ENCODE measurements around the gene ZNF772. TPM values are rescaled to one million over a fixed set of nuclear protein-coding genes. Genes with fewer than 3 reads are reported as not detected.

ZNF772 gene
- total RNA-seq, 1 experiment from 2014 or later: 11.4 TPM

DNA sequence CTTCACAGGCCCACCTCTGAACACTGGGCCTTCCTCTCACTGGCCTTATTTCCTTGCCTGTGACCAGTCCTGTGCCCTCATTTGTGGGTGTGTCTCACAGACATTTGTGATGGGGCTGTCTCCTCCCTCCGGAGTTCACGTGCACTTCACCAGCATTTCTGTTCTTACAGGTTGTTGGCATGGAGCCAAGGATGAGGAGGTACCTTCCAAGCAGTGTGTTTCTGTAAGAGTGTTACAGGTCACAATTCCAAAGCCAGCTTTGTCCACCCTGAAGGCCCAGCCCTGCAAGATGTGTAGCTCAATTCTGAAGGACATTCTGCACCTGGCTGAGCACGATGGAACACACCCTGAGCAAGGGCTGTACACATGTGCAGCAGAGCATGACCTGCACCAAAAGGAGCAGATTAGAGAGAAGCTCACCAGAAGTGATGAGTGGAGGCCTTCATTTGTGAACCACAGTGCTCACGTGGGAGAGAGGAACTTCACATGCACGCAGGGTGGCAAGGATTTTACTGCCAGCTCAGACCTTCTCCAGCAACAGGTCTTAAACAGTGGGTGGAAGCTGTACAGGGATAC is 34.2 kb downstream of the ZNF772 start:
- no peak overlapping the region for H3K4me3 Mint-ChIP-seq (ENCODE audit: low read depth, unreplicated experiment)
- DNase-seq: no peak
- H3K9me3 Mint-ChIP-seq (ENCODE audit: low read depth, unreplicated experiment): peaks cover 26% of the 10 kb centered on the region
- BruUV-seq (replicated peaks): no TSS peak
- no peak overlapping the region for H3K27ac Mint-ChIP-seq (ENCODE audit: unreplicated experiment)
- H3K4me1 Mint-ChIP-seq (ENCODE audit: low read depth, unreplicated experiment): no peaks in the 10 kb centered on the region
- intact Hi-C loops (cut with micrococcal nuclease; ENCODE audit: unreplicated experiment): no loop called here
- CTCF ChIA-PET: interaction anchor here (0.6 kb wide), 1 partner anchor 254 kb away, joined by 3 read pairs; no protein-coding TSS in a partner anchor
- TF ChIP-seq, protein P1, sequence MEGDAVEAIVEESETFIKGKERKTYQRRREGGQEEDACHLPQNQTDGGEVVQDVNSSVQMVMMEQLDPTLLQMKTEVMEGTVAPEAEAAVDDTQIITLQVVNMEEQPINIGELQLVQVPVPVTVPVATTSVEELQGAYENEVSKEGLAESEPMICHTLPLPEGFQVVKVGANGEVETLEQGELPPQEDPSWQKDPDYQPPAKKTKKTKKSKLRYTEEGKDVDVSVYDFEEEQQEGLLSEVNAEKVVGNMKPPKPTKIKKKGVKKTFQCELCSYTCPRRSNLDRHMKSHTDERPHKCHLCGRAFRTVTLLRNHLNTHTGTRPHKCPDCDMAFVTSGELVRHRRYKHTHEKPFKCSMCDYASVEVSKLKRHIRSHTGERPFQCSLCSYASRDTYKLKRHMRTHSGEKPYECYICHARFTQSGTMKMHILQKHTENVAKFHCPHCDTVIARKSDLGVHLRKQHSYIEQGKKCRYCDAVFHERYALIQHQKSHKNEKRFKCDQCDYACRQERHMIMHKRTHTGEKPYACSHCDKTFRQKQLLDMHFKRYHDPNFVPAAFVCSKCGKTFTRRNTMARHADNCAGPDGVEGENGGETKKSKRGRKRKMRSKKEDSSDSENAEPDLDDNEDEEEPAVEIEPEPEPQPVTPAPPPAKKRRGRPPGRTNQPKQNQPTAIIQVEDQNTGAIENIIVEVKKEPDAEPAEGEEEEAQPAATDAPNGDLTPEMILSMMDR (IDR thresholded peaks at IDR 0.05; ENCODE audit: unreplicated experiment): no peak
- peaks cover 15% of the 10 kb centered on the region for H3K36me3 Mint-ChIP-seq (ENCODE audit: insufficient read depth, unreplicated experiment)
- no peaks in the 10 kb centered on the region for H3K27me3 Mint-ChIP-seq (ENCODE audit: unreplicated experiment)

GRCh38 chr19:57441979-57442752 is 35.2 kb downstream of the ZNF772 start:
- Mint-ChIP-seq H3K27me3 (ENCODE audit: unreplicated experiment) (no peaks in the 10 kb centered on the region), H3K4me1 (ENCODE audit: low read depth, unreplicated experiment) (no peaks in the 10 kb centered on the region), H3K36me3 (ENCODE audit: insufficient read depth, unreplicated experiment) (peaks cover 15% of the 10 kb centered on the region), H3K27ac (ENCODE audit: unreplicated experiment) (no peak overlapping the region), H3K9me3 (ENCODE audit: low read depth, unreplicated experiment) (peaks cover 26% of the 10 kb centered on the region), H3K4me3 (ENCODE audit: low read depth, unreplicated experiment) (no peak overlapping the region)
- intact Hi-C loops (cut with micrococcal nuclease; ENCODE audit: unreplicated experiment): no loop called here
- TF ChIP-seq, protein P1 (IDR thresholded peaks at IDR 0.05; ENCODE audit: unreplicated experiment): no peak
- no peak for DNase-seq
- CTCF ChIA-PET: no interaction called here
- BruUV-seq (replicated peaks): no TSS peak

- intact Hi-C loops (cut with micrococcal nuclease; ENCODE audit: unreplicated experiment): loop anchor here (10.0 kb wide), 1 partner anchor 566 kb away; the partner anchor contains the start of gene ZNF606
- no peak for DNase-seq
- Mint-ChIP-seq H3K9me3 (ENCODE audit: low read depth, unreplicated experiment) (peaks cover 27% of the 10 kb centered on the region), H3K27me3 (ENCODE audit: unreplicated experiment) (no peaks in the 10 kb centered on the region), H3K27ac (ENCODE audit: unreplicated experiment) (no peak overlapping the region), H3K4me1 (ENCODE audit: low read depth, unreplicated experiment) (peaks cover 21% of the 10 kb centered on the region), H3K4me3 (ENCODE audit: low read depth, unreplicated experiment) (no peak overlapping the region), H3K36me3 (ENCODE audit: insufficient read depth, unreplicated experiment) (peaks cover 35% of the 10 kb centered on the region)
- TF ChIP-seq, protein P1 (IDR thresholded peaks at IDR 0.05; ENCODE audit: unreplicated experiment): no peak
- CTCF ChIA-PET: no interaction called here
- no TSS peak for BruUV-seq (replicated peaks)
Observed at GRCh38 chr19:57438925-57439324, 38.4 kb downstream of the ZNF772 start.

DNA sequence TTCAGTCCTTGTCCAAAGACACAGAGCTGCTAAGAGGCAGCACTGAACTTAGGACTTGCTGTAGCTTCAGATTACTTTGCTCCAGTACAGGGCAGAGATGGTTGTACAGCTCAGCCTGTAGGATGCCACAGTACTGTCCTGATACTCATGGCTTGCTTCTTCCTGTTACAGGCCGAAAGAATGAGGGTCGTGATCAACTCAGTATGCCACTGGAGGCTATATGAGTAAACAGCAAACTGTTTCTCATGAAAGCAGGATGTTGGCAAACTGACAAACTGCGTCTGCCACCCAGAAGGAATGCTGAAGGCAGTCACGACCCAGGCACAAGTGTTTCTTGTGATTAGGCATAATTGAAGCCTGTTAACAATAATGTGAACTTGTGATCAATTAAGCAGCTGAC is 39.4 kb downstream of the ZNF772 start:
- no peak for DNase-seq
- Mint-ChIP-seq H3K4me1 (ENCODE audit: low read depth, unreplicated experiment) (peaks cover 21% of the 10 kb centered on the region), H3K27ac (ENCODE audit: unreplicated experiment) (no peak overlapping the region), H3K9me3 (ENCODE audit: low read depth, unreplicated experiment) (peaks cover 25% of the 10 kb centered on the region), H3K4me3 (ENCODE audit: low read depth, unreplicated experiment) (no peak overlapping the region), H3K36me3 (ENCODE audit: insufficient read depth, unreplicated experiment) (peaks cover 31% of the 10 kb centered on the region), H3K27me3 (ENCODE audit: unreplicated experiment) (no peaks in the 10 kb centered on the region)
- CTCF ChIA-PET: no interaction called here
- no TSS peak for BruUV-seq (replicated peaks)
- TF ChIP-seq, protein P1 (IDR thresholded peaks at IDR 0.05; ENCODE audit: unreplicated experiment): no peak
- intact Hi-C loops (cut with micrococcal nuclease; ENCODE audit: unreplicated experiment): loop anchor here (10.0 kb wide), 1 partner anchor 567 kb away; the partner anchor contains the start of gene ZNF606
